Activated CD4-positive, alpha-beta T cell treated with anti-CD3 and anti-CD28 coated beads, Interleukin-2, amount 50 U/mL, for 24 hours (primary cell): ENCODE data around the gene SPC25.

Experiments
- DNase-seq, 2 donors: peaks; one replicate each; pipeline ENCODE4 v3.0.0-alpha.2; 2020; ENCODE audit warnings: low read depth in 1 of 2, low spot score in 1 of 2

Gene SPC25

DNA sequence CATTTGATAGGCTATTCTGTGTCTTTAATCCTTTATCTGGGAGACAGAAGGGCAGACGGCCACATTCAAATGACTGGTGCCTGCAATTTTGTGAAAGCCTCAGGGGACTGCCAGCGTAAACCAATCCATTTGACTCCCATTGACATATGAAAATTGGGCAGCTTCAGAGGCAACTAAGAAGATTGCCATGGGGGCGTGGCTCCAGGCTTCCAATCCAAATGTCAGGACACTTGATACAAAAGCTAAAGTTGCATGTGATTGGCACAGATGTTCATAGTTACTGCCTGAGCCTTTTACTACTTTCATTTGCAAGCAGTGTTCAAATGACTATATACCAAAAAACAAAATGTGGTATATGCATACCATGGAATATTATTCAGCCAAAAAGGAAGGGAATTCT, 42.0 kb downstream of the SPC25 start:
- DNase-seq: no peak

DNA sequence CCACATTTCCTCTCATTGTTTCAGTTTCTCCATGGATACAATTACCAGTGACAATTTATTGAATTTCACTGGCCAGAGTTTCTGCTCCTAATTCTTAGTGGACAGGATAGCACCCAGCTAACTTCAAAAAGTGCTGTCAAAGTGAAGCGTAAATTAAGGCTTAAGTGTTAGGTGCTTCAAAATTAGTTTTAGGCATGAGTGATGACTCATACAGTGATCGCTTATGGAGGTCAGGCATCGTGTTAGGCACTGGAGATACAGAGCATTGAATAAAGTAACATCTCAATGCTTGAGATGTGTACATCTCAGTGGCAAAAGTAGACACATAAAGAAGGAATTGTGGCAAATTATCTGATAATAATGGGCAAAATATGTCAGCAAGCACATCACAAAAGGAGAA, 47.0 kb downstream of the SPC25 start:
- no peak for DNase-seq

DNA sequence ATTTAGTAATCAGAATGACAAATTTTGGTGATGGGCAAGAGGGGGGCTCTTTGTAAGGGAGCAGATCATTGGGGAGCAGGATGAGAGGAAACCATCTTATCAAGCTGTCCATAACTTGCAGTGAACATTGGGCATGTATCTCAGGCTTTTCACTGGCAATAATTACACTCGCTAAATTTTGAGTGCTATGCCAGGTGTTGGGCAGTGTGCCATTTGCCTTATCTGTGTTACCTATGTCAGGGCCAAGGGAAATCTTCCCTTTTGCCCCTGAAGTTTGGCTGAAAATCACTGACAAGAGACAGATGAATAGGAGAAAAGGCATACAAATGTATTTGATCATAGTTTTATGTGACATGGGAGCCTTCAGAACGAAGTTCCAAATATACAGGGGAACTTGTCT, 48.8 kb downstream of the SPC25 start:
- no peak for DNase-seq

DNA sequence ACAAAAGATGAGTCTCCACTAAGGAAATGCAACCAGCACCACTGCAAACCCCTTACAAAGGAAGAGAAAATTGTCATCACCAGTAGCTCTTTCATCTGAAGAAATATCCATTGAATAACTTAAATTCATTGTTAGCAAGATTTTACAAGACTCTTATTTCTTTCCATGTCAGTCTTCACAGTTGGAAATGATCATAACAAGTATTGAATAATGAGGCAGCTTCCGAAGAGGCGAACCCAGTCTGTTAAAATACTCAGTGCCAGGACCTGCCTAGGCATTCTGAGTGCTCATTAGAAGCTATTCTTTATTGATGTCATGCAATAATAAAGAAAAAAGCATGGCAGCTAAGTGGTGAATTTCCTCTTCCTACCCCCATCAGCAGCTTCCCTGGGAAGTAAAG, 54.3 kb downstream of the SPC25 start:
- no peak for DNase-seq

DNA sequence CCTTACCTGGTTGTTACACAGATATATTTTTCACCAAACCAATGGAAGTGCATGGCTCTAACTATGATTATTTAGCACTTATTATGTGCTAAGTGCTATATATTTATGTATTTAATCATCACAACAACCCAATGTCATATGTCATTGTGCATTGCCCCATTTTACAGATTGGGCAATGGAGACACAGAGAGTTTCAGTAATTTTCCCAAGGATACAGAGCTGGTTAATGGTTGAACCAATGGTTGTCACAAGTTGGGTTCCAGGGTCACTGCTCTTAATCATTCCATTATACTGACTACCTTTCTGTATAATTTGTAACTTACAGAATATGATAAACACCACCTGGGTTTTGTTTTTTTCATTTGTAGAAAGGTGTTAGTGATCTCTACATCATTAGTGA, 58.6 kb downstream of the SPC25 start:
- DNase-seq: no peak

DNA sequence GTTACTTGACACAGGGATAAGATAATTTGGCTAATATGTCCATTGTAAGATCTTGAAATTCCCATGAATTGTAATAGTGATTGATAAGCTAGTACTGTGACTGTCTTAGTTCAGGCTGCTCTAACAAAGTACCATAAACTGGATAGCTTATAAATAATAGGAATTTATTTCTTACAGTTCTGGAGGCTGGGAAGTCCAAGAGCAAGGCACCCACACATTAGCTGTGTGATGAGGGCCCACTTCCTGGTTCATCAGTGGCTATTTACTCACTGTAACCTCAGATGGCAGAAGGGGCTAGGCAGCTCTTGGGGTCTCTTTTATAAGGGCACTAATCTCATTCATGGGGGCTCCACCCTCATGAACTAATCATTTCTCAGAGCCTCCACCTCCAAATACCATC, 59.3 kb downstream of the SPC25 start:
- DNase-seq: no peak

DNA sequence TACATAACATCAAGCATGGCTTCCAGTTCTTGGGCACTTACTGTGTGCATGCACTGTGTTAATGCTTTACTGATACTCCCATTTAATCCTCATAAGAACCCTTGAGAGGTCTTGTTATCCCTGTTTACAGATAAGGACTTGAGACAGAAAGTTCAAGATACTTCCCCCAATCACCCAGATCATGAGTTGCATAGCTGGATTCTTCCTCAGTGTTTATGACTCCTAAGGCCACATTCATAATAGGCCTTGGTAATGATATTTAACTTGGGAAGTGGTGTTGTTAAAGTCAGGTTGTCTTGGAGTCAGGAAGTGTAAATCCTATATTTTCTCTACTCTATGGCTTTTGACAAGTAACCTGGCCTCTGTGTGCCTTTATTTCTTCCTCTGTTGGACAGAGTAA, 65.1 kb downstream of the SPC25 start:
- no peak for DNase-seq

DNA sequence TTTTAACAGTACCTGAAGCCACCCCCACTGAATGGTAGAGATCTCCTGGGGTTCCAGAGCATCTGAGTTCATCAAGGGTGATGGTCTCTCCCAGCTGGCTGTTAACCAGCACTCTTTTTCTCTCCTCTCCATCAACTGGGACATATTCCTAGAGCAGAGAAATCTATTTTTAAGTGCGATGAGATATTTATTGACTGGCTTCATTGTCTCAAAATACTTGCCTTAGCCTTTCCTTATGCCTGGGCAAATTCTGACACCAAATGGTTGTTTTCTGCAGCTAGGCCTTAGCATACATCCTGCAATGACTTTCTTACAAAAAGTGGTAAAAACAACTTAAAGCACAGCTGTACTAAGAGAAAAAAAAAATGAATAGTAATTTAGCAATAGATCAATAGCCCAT, 68.2 kb downstream of the SPC25 start:
- DNase-seq: no peak

DNA sequence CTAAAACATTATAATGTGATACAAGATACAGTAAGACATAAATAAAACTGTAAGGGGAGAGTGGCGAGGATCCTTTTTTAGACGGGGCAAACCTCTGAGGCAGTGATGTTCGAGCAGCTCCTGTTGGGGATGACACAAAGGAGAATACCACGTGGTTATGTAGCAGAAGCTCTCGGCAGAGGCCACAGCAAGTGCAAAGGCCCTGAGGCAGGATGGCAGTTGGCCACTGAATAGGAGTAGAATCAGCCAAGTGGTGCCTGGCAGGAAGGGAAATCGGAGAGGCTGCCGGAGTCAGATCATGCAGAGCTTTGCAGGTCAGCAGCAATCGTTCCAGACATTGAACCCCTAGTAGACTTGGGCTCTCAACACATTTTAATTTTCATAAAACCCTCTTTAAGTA, 68.7 kb downstream of the SPC25 start:
- DNase-seq: no peak
